SU-DHL-6 (cell line): Measurements from ENCODE around the gene CCR8.

Experiments used
- CTCF ChIP-seq: fragments of 200-600 bp; sonication (generic); IDR thresholded peaks from one replicate; pipeline ENCODE4 v1.5.1; 2017; ENCODE audit warnings: antibody characterized with exemption, mild to moderate bottlenecking, low read length, moderate library complexity; ENCODE audit not compliant: insufficient read depth, poor library complexity, severe bottlenecking
- EZH2phosphoT487 ChIP-seq: fragments of 200-600 bp; sonication (generic), shearing (Covaris generic); conservative IDR thresholded peaks from 2 replicates; pipeline ENCODE4 v1.6.1; 2018; ENCODE audit warnings: mild to moderate bottlenecking, antibody characterized with exemption, low read length, moderate library complexity, mixed read lengths

GRCh38 chr3:39327746-39328349 is 1.7 kb upstream of the CCR8 start:
- no peak for TF ChIP-seq CTCF
- TF ChIP-seq EZH2phosphoT487, result no peak
